ENCODE measurements around the gene DTNB.

DNA sequence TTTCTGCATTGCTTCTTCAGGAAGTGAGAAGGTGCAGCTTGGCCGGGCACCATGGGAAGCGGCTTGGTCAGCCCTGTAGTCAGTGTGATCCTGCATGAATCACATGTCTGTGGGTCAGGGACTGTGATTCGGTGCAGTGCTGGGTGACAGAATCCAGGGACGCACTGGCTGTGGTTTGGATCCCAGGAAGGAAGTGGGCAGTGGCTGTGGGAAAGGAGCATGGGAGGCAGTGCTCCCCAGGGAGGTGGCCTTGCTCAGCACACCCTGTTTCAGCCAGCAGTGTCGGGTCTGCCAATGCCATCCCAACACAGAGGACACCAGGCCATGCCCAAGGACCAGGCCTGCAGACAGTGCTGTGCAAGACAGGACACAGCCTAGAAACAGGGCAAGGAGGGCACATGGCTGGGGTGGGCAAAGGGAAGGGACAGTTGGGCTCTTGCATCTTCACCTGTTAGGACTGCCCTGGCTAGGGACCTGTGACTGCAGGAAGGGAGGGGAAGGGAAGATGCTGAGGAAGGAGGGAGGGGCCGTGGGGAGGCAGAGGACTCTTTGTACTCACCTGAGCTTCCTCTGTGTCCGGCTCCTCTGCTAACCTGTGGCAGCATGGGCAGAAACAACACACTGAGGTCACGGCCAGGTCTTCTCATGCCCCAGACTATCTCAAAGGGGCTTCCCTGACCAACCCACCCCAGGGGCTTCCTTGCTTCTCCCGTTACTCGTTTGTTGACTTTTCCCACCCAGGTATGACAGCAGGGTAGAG lies 294.5 kb downstream of the DTNB start:
- TF ChIP-seq CTCF (IDR thresholded peaks at IDR 0.05; ENCODE audit: poor library complexity, severe bottlenecking): no peak
- no peak for TF ChIP-seq EZH2 (IDR thresholded peaks at IDR 0.05; ENCODE audit: borderline replicate concordance, insufficient read depth, low read length, poor library complexity, severe bottlenecking)
- TF ChIP-seq POLR2AphosphoS5 (IDR thresholded peaks at IDR 0.05): no peak
- no peak for TF ChIP-seq TAF1 (IDR thresholded peaks at IDR 0.05; ENCODE audit: low read depth)
- TF ChIP-seq EP300 (conservative IDR thresholded peaks at IDR 0.05; ENCODE audit: poor library complexity, severe bottlenecking): no peak
- no peak for TF ChIP-seq REST (IDR thresholded peaks at IDR 0.05; ENCODE audit: borderline replicate concordance)
- no peak for TF ChIP-seq RAD21 (conservative IDR thresholded peaks at IDR 0.05)
- no peak for TF ChIP-seq SMC3 (conservative IDR thresholded peaks at IDR 0.05; ENCODE audit: poor library complexity)
